Measurements from ENCODE around the gene PLEKHJ1. TPM values are rescaled to one million over a fixed set of nuclear protein-coding genes. Genes with fewer than 3 reads are reported as not detected.

Gene PLEKHJ1
- total RNA-seq, 1 experiment from 2014 or later, result 189 TPM

DNA sequence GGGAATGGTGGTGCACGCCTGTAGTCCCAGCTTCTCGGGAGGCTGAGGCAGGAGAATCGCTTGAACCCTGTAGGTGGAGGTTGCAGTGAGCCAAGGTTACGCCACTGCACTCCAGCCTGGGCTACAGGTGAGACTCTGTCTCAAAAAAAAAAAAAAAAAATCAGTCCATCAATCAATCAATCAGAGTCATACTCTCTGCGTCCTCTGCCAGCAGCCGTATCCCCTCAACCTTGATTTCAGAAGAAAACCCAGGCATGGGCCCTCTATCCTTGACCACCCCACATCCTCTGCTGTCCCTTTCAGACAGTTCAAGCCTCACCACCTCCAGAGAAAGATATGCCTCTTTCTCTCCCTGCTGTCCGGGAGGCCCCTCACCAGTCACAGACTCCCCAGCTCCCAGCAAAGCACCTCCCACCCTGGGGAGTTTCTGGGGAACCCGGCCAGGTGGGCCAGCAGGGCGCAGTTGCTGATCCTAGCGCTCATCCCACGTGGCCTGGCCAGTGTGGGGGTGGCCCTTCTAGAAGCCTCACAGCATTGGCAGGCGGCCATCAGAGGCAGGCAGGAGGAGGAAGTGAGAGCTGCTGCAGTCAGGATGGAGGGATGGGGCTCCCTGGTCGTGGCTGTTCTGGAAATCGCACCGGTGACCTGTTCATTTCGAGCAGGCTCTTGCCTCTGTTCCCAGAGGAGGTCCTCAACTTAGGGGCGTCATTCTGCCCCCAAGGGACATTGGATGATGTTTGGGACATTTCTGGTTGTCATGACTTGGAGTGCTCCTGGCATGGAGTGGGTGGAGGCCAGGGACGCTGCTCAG, 30.3 kb upstream of the PLEKHJ1 start:
- TF ChIP-seq KAT7 (CRISPR knock-in tag; IDR thresholded peaks at IDR 0.05; ENCODE audit: borderline replicate concordance), result no peak
- TF ChIP-seq, protein P1, sequence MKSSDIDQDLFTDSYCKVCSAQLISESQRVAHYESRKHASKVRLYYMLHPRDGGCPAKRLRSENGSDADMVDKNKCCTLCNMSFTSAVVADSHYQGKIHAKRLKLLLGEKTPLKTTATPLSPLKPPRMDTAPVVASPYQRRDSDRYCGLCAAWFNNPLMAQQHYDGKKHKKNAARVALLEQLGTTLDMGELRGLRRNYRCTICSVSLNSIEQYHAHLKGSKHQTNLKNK (CRISPR knock-in tag; IDR thresholded peaks at IDR 0.05), result no peak
- TF ChIP-seq ZNF232 (CRISPR knock-in tag; IDR thresholded peaks at IDR 0.05), result no peak
- TF ChIP-seq, protein P2, sequence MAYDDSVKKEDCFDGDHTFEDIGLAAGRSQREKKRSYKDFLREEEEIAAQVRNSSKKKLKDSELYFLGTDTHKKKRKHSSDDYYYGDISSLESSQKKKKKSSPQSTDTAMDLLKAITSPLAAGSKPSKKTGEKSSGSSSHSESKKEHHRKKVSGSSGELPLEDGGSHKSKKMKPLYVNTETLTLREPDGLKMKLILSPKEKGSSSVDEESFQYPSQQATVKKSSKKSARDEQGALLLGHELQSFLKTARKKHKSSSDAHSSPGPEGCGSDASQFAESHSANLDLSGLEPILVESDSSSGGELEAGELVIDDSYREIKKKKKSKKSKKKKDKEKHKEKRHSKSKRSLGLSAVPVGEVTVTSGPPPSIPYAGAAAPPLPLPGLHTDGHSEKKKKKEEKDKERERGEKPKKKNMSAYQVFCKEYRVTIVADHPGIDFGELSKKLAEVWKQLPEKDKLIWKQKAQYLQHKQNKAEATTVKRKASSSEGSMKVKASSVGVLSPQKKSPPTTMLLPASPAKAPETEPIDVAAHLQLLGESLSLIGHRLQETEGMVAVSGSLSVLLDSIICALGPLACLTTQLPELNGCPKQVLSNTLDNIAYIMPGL (CRISPR knock-in tag; IDR thresholded peaks at IDR 0.05), result no peak
- TF ChIP-seq FOXK1 (CRISPR knock-in tag; IDR thresholded peaks at IDR 0.05), result no peak
- DNase-seq (ENCODE audit: low spot score), result peak; percentile 20
- Mint-ChIP-seq H3K36me3 (peaks cover 3% of the 10 kb centered on the region), H3K9me3 (no peaks in the 10 kb centered on the region), H3K27me3 (ENCODE audit: low read depth) (no peaks in the 10 kb centered on the region), H3K4me3 (no peak overlapping the region), H3K4me1 (peaks cover 13% of the 10 kb centered on the region), H3K27ac (no peak overlapping the region)
- no peak for ATAC-seq
- ChIA-PET CTCF (interaction anchor here (0.6 to 1.5 kb wide), 5 partner anchors 13 to 370 kb away, joined by 3 to 6 read pairs (median 5); no protein-coding TSS in a partner anchor), POLR2A (interaction anchor here (0.8 kb wide), 1 partner anchor 196 kb away, joined by 7 read pairs; no protein-coding TSS in a partner anchor)

DNA sequence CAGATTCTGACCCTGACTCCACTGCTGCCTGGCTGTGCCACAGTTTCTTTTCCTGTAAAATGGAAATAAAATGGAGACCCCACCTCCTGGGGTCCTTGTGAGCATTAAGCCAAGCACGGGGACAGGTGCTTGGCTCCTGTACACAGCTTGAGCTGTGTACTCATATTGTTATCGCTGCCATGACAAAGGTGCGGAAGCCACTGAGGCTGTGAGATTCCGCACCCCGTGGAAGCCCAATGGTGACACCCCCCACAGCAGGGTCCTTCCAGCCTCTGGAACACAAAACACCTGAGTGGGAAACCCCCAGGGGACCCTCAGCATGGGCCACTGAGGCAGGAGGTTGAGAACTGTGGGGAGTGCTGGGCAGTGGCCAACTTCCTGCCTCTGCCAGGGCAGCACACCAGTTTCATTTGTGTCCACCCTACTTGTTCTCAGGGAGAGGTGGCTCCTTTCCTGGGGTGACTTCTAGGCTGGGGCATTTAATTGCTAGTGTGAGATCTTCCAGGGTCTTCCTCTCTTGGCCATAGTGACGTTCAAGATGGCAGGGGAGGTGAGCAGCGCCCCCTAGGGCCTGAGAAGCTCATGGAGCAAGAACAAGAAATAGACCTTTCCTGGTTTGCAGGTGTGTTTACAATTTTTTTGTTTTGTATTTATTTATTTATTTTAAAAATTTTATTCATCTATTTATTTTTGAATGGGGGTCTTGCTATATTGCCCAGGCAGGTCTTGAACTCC, 25.5 kb upstream of the PLEKHJ1 start:
- ChIA-PET CTCF (interaction anchor here (0.6 to 2.8 kb wide), 34 partner anchors 9 to 435 kb away, joined by 3 to 33 read pairs (median 5); partner anchors contain the start of genes AMH, AP3D1, LSM7 and PLEKHJ1), POLR2A (interaction anchor here (0.8 to 1.0 kb wide), 2 partner anchors 10 kb away, joined by 3 read pairs; no protein-coding TSS in a partner anchor)
- peak; percentile 68 for ATAC-seq
- no peaks in the 10 kb centered on the region for H3K36me3 Mint-ChIP-seq
- peaks cover 4% of the 10 kb centered on the region; the same call in 1 of the 2 replicates for H3K27me3 Mint-ChIP-seq (ENCODE audit: low read depth)
- DNase-seq (ENCODE audit: low spot score), result peak; percentile 74
- no peak overlapping the region for H3K4me3 Mint-ChIP-seq
- no peak overlapping the region for H3K27ac Mint-ChIP-seq
- 0 out of 2 replicates have a peak, but pooled peaks cover 2% of the 10 kb centered on the region for H3K4me1 Mint-ChIP-seq
- TF ChIP-seq, protein P3, sequence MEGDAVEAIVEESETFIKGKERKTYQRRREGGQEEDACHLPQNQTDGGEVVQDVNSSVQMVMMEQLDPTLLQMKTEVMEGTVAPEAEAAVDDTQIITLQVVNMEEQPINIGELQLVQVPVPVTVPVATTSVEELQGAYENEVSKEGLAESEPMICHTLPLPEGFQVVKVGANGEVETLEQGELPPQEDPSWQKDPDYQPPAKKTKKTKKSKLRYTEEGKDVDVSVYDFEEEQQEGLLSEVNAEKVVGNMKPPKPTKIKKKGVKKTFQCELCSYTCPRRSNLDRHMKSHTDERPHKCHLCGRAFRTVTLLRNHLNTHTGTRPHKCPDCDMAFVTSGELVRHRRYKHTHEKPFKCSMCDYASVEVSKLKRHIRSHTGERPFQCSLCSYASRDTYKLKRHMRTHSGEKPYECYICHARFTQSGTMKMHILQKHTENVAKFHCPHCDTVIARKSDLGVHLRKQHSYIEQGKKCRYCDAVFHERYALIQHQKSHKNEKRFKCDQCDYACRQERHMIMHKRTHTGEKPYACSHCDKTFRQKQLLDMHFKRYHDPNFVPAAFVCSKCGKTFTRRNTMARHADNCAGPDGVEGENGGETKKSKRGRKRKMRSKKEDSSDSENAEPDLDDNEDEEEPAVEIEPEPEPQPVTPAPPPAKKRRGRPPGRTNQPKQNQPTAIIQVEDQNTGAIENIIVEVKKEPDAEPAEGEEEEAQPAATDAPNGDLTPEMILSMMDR (IDR thresholded peaks at IDR 0.05), result peak; percentile 75; the same call in 1 of the 2 replicates
- no peak for TF ChIP-seq MXD4 (CRISPR knock-in tag; IDR thresholded peaks at IDR 0.05; ENCODE audit: borderline replicate concordance)
- no peaks in the 10 kb centered on the region for H3K9me3 Mint-ChIP-seq

DNA sequence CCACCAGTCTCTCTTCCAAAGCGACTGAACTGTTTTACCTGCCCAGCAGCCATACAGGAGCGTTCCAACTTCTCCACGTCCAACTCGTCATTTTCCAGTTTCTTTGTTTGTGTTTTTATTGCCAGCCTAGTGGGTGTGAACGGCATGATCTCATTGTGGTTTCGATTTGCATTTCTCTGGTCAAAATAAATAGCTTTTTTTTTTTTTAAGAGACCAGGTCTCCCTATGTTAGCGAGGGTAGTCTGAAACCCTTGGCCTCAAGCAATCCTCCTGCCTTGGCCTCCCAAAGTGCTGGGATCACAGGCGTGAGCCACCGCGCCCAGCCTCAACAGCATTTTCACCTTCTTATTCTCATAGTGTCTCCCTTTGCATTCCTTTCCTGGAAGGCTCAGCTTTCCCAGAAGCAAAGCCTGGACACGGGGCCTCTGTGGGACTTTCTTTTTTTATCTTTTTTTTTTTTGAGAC, 24.2 kb upstream of the PLEKHJ1 start:
- ChIA-PET CTCF (interaction anchor here (0.9 to 2.8 kb wide), 6 partner anchors 8 to 330 kb away, joined by 3 to 33 read pairs (median 8); partner anchors contain the start of gene PLEKHJ1), POLR2A (no interaction called here)
- Mint-ChIP-seq H3K4me3 (no peak overlapping the region), H3K4me1 (no peaks in the 10 kb centered on the region), H3K27me3 (ENCODE audit: low read depth) (peaks cover 4% of the 10 kb centered on the region; the same call in 1 of the 2 replicates), H3K9me3 (no peaks in the 10 kb centered on the region), H3K27ac (no peak overlapping the region), H3K36me3 (no peaks in the 10 kb centered on the region)
- DNase-seq (ENCODE audit: low spot score) (no peak), ATAC-seq (no peak)
- TF ChIP-seq SMAD3 (CRISPR knock-in tag; IDR thresholded peaks at IDR 0.05; ENCODE audit: borderline replicate concordance) (no peak), CBFB (CRISPR knock-in tag; IDR thresholded peaks at IDR 0.05; ENCODE audit: low read depth) (no peak), JUN (CRISPR knock-in tag; IDR thresholded peaks at IDR 0.05) (no peak), ZNF317 (CRISPR knock-in tag; IDR thresholded peaks at IDR 0.05; ENCODE audit: borderline replicate concordance, low read depth) (no peak), ATF1 (CRISPR knock-in tag; IDR thresholded peaks at IDR 0.05) (no peak), EMX1 (CRISPR knock-in tag; IDR thresholded peaks at IDR 0.05) (no peak), ZNF396 (CRISPR knock-in tag; IDR thresholded peaks at IDR 0.05; ENCODE audit: borderline replicate concordance) (no peak), OVOL2 (CRISPR knock-in tag; IDR thresholded peaks at IDR 0.05; ENCODE audit: borderline replicate concordance) (no peak)
- TF ChIP-seq, protein P4, sequence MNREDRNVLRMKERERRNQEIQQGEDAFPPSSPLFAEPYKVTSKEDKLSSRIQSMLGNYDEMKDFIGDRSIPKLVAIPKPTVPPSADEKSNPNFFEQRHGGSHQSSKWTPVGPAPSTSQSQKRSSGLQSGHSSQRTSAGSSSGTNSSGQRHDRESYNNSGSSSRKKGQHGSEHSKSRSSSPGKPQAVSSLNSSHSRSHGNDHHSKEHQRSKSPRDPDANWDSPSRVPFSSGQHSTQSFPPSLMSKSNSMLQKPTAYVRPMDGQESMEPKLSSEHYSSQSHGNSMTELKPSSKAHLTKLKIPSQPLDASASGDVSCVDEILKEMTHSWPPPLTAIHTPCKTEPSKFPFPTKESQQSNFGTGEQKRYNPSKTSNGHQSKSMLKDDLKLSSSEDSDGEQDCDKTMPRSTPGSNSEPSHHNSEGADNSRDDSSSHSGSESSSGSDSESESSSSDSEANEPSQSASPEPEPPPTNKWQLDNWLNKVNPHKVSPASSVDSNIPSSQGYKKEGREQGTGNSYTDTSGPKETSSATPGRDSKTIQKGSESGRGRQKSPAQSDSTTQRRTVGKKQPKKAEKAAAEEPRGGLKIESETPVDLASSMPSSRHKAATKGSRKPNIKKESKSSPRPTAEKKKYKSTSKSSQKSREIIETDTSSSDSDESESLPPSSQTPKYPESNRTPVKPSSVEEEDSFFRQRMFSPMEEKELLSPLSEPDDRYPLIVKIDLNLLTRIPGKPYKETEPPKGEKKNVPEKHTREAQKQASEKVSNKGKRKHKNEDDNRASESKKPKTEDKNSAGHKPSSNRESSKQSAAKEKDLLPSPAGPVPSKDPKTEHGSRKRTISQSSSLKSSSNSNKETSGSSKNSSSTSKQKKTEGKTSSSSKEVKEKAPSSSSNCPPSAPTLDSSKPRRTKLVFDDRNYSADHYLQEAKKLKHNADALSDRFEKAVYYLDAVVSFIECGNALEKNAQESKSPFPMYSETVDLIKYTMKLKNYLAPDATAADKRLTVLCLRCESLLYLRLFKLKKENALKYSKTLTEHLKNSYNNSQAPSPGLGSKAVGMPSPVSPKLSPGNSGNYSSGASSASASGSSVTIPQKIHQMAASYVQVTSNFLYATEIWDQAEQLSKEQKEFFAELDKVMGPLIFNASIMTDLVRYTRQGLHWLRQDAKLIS (CRISPR knock-in tag; IDR thresholded peaks at IDR 0.05; ENCODE audit: borderline replicate concordance), result no peak

Data from WTC11 (cell line).